ENCODE results near the gene C1QTNF1. TPM values are rescaled to one million over a fixed set of nuclear protein-coding genes. Genes with fewer than 3 reads are reported as not detected.

C1QTNF1 gene
- total and polyA plus RNA-seq, 7 donors = 10.5 to 22.8 (median 16.9) TPM

DNA sequence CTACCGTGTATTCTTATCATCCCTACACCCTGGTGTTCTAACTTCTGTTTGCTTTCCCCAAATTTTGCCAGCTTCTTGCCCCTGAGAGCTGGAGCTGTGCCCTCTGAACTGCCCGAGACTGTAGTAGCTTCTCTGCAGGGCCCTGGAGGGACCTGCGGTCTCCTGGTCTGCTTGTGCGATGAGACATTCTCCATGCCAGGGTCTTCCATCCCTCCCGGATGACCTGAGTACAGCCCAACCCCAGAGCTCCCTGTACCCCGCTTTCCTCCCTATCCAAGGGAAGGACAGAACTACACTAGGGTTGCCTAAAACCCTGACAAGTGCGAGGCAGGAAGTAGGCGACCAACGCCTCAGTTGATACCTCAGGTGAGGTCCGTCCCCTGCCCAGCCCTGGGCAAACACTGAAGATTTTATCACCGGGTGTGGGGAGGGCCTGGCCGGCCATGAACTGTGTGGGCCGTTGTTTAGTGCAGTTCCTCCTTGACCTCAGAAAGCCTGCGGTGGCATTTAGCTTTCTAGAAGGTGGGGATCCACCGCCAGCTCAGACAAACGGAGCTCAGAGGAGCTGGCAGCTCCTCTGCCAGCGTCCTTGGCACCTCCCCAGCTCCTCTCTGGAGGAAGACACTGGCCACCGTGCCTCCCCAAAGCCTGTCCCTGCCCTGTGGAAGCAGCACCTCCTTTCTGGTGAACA is 28.1 kb upstream of the C1QTNF1 start:
- H3K27me3 ChIP-seq (ENCODE audit: insufficient read depth in 3 of 3, low read length in 2 of 3) = no peaks in the 10 kb centered on the region
- no peak overlapping the region for H3K27ac ChIP-seq
- H3K4me1 ChIP-seq = peaks cover 20% of the 10 kb centered on the region
- 51 to 66% (median 54%) methylated on average over 18 of the region's 18 CpGs for WGBS, 3 donors
- no peaks in the 10 kb centered on the region for H3K9me3 ChIP-seq
- H3K4me3 ChIP-seq = no peak overlapping the region
- DNase-seq (peak in 1 of 2 donors; percentile 80), ATAC-seq (peak; percentile 15 to 80 (median 60))
- TF ChIP-seq, protein P1, sequence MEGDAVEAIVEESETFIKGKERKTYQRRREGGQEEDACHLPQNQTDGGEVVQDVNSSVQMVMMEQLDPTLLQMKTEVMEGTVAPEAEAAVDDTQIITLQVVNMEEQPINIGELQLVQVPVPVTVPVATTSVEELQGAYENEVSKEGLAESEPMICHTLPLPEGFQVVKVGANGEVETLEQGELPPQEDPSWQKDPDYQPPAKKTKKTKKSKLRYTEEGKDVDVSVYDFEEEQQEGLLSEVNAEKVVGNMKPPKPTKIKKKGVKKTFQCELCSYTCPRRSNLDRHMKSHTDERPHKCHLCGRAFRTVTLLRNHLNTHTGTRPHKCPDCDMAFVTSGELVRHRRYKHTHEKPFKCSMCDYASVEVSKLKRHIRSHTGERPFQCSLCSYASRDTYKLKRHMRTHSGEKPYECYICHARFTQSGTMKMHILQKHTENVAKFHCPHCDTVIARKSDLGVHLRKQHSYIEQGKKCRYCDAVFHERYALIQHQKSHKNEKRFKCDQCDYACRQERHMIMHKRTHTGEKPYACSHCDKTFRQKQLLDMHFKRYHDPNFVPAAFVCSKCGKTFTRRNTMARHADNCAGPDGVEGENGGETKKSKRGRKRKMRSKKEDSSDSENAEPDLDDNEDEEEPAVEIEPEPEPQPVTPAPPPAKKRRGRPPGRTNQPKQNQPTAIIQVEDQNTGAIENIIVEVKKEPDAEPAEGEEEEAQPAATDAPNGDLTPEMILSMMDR (IDR thresholded peaks at IDR 0.05) = no peak
- intact Hi-C loops (cut with DNase I) = no loop called here
- H3K36me3 ChIP-seq (ENCODE audit: insufficient read depth in 1 of 2, low read depth in 1 of 2) = peaks cover 0 to 69% of the 10 kb centered on the region in 2 donors

DNA sequence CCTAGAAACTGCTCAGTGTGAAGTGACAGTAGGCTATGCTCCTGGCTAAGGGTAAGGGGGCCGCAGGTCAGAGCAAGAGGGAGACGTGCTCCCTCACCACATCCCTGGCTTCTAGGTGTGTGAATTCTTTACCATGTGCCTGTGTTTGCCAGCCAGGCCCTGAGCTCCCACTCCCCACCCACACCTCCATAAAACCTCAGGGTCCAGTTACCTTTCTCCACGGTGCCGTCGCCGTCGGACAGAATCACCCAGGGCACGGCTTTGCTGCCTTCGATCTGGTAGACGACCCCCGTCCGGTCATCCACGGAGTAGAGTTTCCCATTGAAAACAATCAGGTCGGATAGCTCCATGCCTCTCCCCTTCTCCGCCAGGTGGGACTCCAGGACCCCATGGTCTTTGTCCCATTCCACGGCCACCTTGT is 27.2 kb upstream of the C1QTNF1 start:
- DNase-seq = no peak
- Histone ChIP-seq H3K27ac (no peak overlapping the region), H3K9me3 (no peaks in the 10 kb centered on the region), H3K36me3 (ENCODE audit: insufficient read depth in 1 of 2, low read depth in 1 of 2) (peaks cover 0 to 60% of the 10 kb centered on the region in 2 donors), H3K27me3 (ENCODE audit: insufficient read depth in 3 of 3, low read length in 2 of 3) (no peaks in the 10 kb centered on the region), H3K4me3 (no peak overlapping the region), H3K4me1 (peaks cover 20% of the 10 kb centered on the region)
- WGBS, 3 donors = 85 to 89% (median 89%) methylated on average over 16 of the region's 16 CpGs
- intact Hi-C loops (cut with DNase I) = no loop called here
- no peak for ATAC-seq
- TF ChIP-seq, protein P1 (IDR thresholded peaks at IDR 0.05) = no peak

DNA sequence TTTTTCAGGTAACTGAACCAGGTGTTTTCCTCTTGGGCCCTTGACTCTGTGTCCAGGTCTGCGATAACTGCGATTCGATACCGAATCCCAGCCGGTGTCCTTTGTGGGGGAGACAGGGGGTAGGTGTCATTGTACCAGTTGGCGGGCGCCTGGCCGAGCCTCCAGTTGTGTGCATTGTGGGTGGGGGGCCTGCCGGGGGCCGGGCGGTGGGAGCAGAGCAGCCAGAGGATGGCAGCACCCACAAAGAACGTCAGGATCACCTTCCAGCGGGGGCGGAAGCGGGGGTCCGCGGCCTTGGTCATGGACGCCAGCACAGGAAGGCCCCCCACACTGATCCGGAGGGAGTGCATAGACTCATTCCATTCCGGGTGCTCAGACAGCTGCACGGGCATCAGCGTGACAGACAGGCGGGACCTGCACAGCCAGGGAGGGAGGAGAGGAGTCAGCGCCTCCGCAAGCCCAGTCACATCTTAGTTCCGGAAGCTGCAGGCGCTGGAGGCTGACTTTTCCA is 26.7 kb upstream of the C1QTNF1 start:
- no peak for ATAC-seq
- Histone ChIP-seq H3K4me1 (peaks cover 20% of the 10 kb centered on the region), H3K27ac (no peak overlapping the region), H3K27me3 (ENCODE audit: insufficient read depth in 3 of 3, low read length in 2 of 3) (no peaks in the 10 kb centered on the region), H3K4me3 (no peak overlapping the region), H3K36me3 (ENCODE audit: insufficient read depth in 1 of 2, low read depth in 1 of 2) (peaks cover 0 to 55% of the 10 kb centered on the region in 2 donors), H3K9me3 (no peaks in the 10 kb centered on the region)
- TF ChIP-seq, protein P1 (IDR thresholded peaks at IDR 0.05) = no peak
- intact Hi-C loops (cut with DNase I) = no loop called here
- WGBS, 3 donors = 82 to 87% (median 83%) methylated on average over 27 of the region's 27 CpGs
- no peak for DNase-seq

DNA sequence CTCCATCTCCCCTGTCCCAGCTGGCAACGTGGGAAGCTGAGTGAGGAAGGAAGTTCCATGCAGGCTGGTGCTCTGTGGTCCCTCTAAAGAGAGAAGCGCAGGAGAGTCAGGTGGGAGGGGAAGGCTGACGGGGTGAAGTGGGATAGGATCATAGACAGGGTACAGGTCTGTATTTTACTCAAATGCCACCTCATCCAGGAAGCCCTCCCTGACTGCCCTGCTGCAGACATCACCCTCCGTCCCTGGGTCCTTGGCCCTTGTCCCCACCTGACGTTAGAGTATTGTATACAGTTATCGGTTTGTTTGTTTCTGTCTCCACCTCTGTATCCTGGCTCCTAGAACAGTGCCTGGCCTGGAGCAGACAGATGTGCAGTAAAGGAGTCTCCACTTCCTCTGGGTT is 26.1 kb upstream of the C1QTNF1 start:
- Histone ChIP-seq H3K9me3 (no peaks in the 10 kb centered on the region), H3K36me3 (ENCODE audit: insufficient read depth in 1 of 2, low read depth in 1 of 2) (peaks cover 0 to 50% of the 10 kb centered on the region in 2 donors), H3K4me3 (no peak overlapping the region), H3K27me3 (ENCODE audit: insufficient read depth in 3 of 3, low read length in 2 of 3) (no peaks in the 10 kb centered on the region), H3K4me1 (peaks cover 20% of the 10 kb centered on the region), H3K27ac (no peak overlapping the region)
- DNase-seq (no peak), ATAC-seq (no peak)
- intact Hi-C loops (cut with DNase I) = no loop called here
- TF ChIP-seq, protein P1 (IDR thresholded peaks at IDR 0.05) = no peak
- WGBS, 3 donors = 77 to 84% (median 81%) methylated on average over 6 of the region's 6 CpGs

Data from psoas muscle (tissue), 8 donors.